IMR-90 (cell line): Measurements from ENCODE around the gene CSE1L. TPM values are rescaled to one million over a fixed set of nuclear protein-coding genes. Genes with fewer than 3 reads are reported as not detected.

Experiments used
- ATAC-seq: fragments of 200-7000 bp; cut with Tn5 transposase; 2 replicates; pipeline ENCODE4 v1.9.1; 2020; ENCODE audit warnings: low read depth, mild to moderate bottlenecking, moderate library complexity
- BruUV-seq: library from RNA; stranded (reverse); fragments of 400-500 nt; replicated peaks from 2 replicates; lab custom pipeline; 2021; lab: Mats Ljungman, UMichigan
- CTCF ChIA-PET: fragments of 300-600 bp; formaldehyde crosslinking; extraction: SDS; loops from one replicate; lab custom pipeline; 2021; ENCODE audit warnings: antibody characterized with exemption; lab: Yijun Ruan, JAX
- POLR2A ChIA-PET: fragments of 300-600 bp; sonication (Branson Sonifier 250); formaldehyde crosslinking; loops from one replicate; lab custom pipeline; 2022; ENCODE audit warnings: antibody characterized with exemption; ENCODE audit not compliant: unreplicated experiment; lab: Charles Lee
- DNase-seq: peaks from one replicate; pipeline ENCODE4 v3.0.0; 2013
- H2AFZ ChIP-seq: replicated peaks from 2 replicates; pipeline ENCODE3; 2013; ENCODE audit warnings: low read length, mild to moderate bottlenecking; ENCODE audit not compliant: poor library complexity
- H2AK5ac ChIP-seq: 2 replicates; pipeline ENCODE4 v1.6.1; 2013; ENCODE audit warnings: low read depth, low read length, inconsistent platforms
- H2AK9ac ChIP-seq: replicated peaks from 2 replicates; pipeline ENCODE3; 2013; ENCODE audit warnings: mild to moderate bottlenecking, low read depth, low read length, moderate library complexity; ENCODE audit not compliant: poor library complexity
- H2BK120ac ChIP-seq: 2 replicates; pipeline ENCODE4 v1.6.1; 2013; ENCODE audit warnings: low read depth, low read length, inconsistent platforms
- H2BK15ac ChIP-seq: 3 replicates; pipeline ENCODE4 v1.6.1; 2013; ENCODE audit warnings: low read depth, low read length, inconsistent platforms
- H2BK20ac ChIP-seq: 2 replicates; pipeline ENCODE4 v1.6.1; 2013; ENCODE audit warnings: low read depth, mild to moderate bottlenecking, inconsistent platforms, low read length, moderate library complexity
- H2BK5ac ChIP-seq: 2 replicates; pipeline ENCODE4 v1.6.1; 2013; ENCODE audit warnings: mild to moderate bottlenecking, low read depth, low read length, inconsistent platforms; ENCODE audit not compliant: poor library complexity, severe bottlenecking
- H3K14ac ChIP-seq: replicated peaks from 2 replicates; pipeline ENCODE4 v1.6.1; 2013; ENCODE audit warnings: low read depth, low read length, inconsistent platforms
- H3K18ac ChIP-seq: 2 replicates; pipeline ENCODE4 v1.6.1; 2013; ENCODE audit warnings: low read depth, low read length, control low read depth
- H3K23ac ChIP-seq: 2 replicates; pipeline ENCODE4 v1.6.1; 2013; ENCODE audit warnings: low read depth, low read length, inconsistent platforms
- H3K27ac ChIP-seq: 2 replicates; pipeline ENCODE4 v1.5.1; 2013; ENCODE audit warnings: mild to moderate bottlenecking, control low read depth, low read length; ENCODE audit not compliant: insufficient read depth
- H3K27me3 ChIP-seq: 2 replicates; pipeline ENCODE4 v1.6.1; 2013; ENCODE audit warnings: low read length; ENCODE audit not compliant: control insufficient read depth, insufficient read depth
- H3K36me3 ChIP-seq: 2 replicates; pipeline ENCODE4 v1.6.1; 2013; ENCODE audit warnings: low read length, mixed read lengths; ENCODE audit not compliant: control insufficient read depth, insufficient read depth
- H3K4ac ChIP-seq: 2 replicates; pipeline ENCODE4 v1.6.1; 2013; ENCODE audit warnings: low read depth, low read length, inconsistent platforms
- H3K4me1 ChIP-seq: 2 replicates; pipeline ENCODE4 v1.6.1; 2013; ENCODE audit warnings: low read length, mixed read lengths; ENCODE audit not compliant: control insufficient read depth, insufficient read depth
- H3K4me2 ChIP-seq: 2 replicates; pipeline ENCODE4 v1.6.1; 2013; ENCODE audit warnings: low read depth, mild to moderate bottlenecking, control low read depth, low read length, moderate library complexity
- H3K4me3 ChIP-seq: 2 replicates; pipeline ENCODE4 v1.5.1; 2013; ENCODE audit warnings: low read depth, mild to moderate bottlenecking, control low read depth, low read length, moderate library complexity; ENCODE audit not compliant: insufficient read depth
- H3K56ac ChIP-seq: 2 replicates; pipeline ENCODE4 v1.6.1; 2013; ENCODE audit warnings: low read length, inconsistent platforms; ENCODE audit not compliant: insufficient read depth; ENCODE audit errors: extremely low read depth
- H3K79me1 ChIP-seq, 2 experiments: 2 replicates each; pipeline ENCODE4 v1.6.1; 2013; ENCODE audit warnings: low read length in 2 of 2, inconsistent platforms in 1 of 2, low read depth in 1 of 2
- H3K9ac ChIP-seq: 2 replicates; pipeline ENCODE4 v1.6.1; 2013; ENCODE audit warnings: low read depth, low read length, control low read depth
- H3K9me1 ChIP-seq: 2 replicates; pipeline ENCODE4 v1.6.1; 2013; ENCODE audit warnings: low read length, inconsistent platforms; ENCODE audit not compliant: insufficient read depth
- H3K9me3 ChIP-seq: 2 replicates; pipeline ENCODE4 v1.6.1; 2013; ENCODE audit warnings: low read length; ENCODE audit not compliant: control insufficient read depth, insufficient read depth
- H4K20me1 ChIP-seq: 2 replicates; pipeline ENCODE4 v1.6.1; 2013; ENCODE audit warnings: low read length, inconsistent platforms; ENCODE audit not compliant: insufficient read depth
- H4K5ac ChIP-seq: 2 replicates; pipeline ENCODE4 v1.6.1; 2013; ENCODE audit warnings: mild to moderate bottlenecking, low read depth, low read length, control low read depth
- H4K8ac ChIP-seq, 2 experiments: 2 replicates each; pipeline ENCODE4 v1.6.1; 2013; ENCODE audit warnings: low read depth in 2 of 2, low read length in 2 of 2, control low read depth in 1 of 2, inconsistent platforms in 1 of 2
- H4K91ac ChIP-seq: 2 replicates; pipeline ENCODE4 v1.6.1; 2013; ENCODE audit warnings: low read depth, low read length, inconsistent platforms; ENCODE audit not compliant: insufficient read depth
- CHD1 ChIP-seq: IDR thresholded peaks from 2 replicates; pipeline ENCODE4 v1.6.1; 2012; ENCODE audit warnings: low read depth, low read length, improper control_type of control experiment
- MAZ ChIP-seq: IDR thresholded peaks from 2 replicates; pipeline ENCODE4 v1.6.1; 2012; ENCODE audit warnings: low read depth, mild to moderate bottlenecking, low read length, improper control_type of control experiment, moderate library complexity, borderline replicate concordance
- MXI1 ChIP-seq: IDR thresholded peaks from 2 replicates; pipeline ENCODE4 v1.6.1; 2012; ENCODE audit warnings: low read depth, mild to moderate bottlenecking, low read length, moderate library complexity, borderline replicate concordance
- POLR2A ChIP-seq: IDR thresholded peaks from 2 replicates; pipeline ENCODE4 v1.6.1; 2012; ENCODE audit warnings: mild to moderate bottlenecking, low read depth, low read length
- RFX5 ChIP-seq: IDR thresholded peaks from 2 replicates; pipeline ENCODE4 v1.8.0; 2012; ENCODE audit warnings: low read depth, mild to moderate bottlenecking, low read length, moderate library complexity
- WGBS, 2 experiments: methylation state at CpG; one replicate each; pipeline versions ENCODE4 v1.1.5 to v1.1.7; 2013; ENCODE audit warnings: missing lambda C conversion rate in 2 of 2; ENCODE audit not compliant: insufficient read length in 1 of 2; ENCODE audit errors: extremely low coverage in 2 of 2; 5-methylcytosine and 5-hydroxymethylcytosine counted together
- dilution Hi-C: fragments of 300-500 bp; cut with HindIII; formaldehyde crosslinking; loops from one replicate; pipeline ENCODE4 v1.14.3; 2018; ENCODE audit warnings: low sequenced_read_pairs; ENCODE audit not compliant: unreplicated experiment
- in situ Hi-C: fragments of 300-500 bp; cut with MboI; formaldehyde crosslinking; loops from 3 replicates; pipeline ENCODE4 v1.14.3; 2019; ENCODE audit warnings: low sequenced_read_pairs, inconsistent platforms, mixed read lengths
- intact Hi-C: fragments of 100-400 bp; cut with micrococcal nuclease; formaldehyde crosslinking; loops from 2 replicates; pipeline ENCODE4 v1.10.0; 2022
- polyA plus RNA-seq, 3 experiments: library from polyadenylated mRNA; depleted of rRNA; stranded (reverse); fragments of >200 nt; gene quantifications; 2 replicates each; pipeline ENCODE4 v1.2.3, GENCODE V29; 2012; ENCODE audit warnings: low replicate concordance in 1 of 3
- total RNA-seq: library from RNA; depleted of rRNA; stranded (reverse); fragments of >200 nt; gene quantifications from 2 replicates; pipeline ENCODE4 v1.2.3, GENCODE V29; 2012
- TF ChIP-seq, protein P1 (sequence below): fragments of 150-350 bp; IDR thresholded peaks from 2 replicates; pipeline ENCODE4 v1.6.1; 2017; ENCODE audit warnings: mild to moderate bottlenecking, antibody characterized with exemption, low read length, low read depth
- TF ChIP-seq, protein P2 (sequence below): fragments of 150-350 bp; IDR thresholded peaks from 2 replicates; pipeline ENCODE4 v1.6.1; 2016; ENCODE audit warnings: low read depth, mild to moderate bottlenecking, low read length, moderate library complexity, borderline replicate concordance

Gene CSE1L
- total and polyA plus RNA-seq, 2 of the 4 experiments (the other 2 are of a cell fraction) = 34.3 to 81.7 TPM

DNA sequence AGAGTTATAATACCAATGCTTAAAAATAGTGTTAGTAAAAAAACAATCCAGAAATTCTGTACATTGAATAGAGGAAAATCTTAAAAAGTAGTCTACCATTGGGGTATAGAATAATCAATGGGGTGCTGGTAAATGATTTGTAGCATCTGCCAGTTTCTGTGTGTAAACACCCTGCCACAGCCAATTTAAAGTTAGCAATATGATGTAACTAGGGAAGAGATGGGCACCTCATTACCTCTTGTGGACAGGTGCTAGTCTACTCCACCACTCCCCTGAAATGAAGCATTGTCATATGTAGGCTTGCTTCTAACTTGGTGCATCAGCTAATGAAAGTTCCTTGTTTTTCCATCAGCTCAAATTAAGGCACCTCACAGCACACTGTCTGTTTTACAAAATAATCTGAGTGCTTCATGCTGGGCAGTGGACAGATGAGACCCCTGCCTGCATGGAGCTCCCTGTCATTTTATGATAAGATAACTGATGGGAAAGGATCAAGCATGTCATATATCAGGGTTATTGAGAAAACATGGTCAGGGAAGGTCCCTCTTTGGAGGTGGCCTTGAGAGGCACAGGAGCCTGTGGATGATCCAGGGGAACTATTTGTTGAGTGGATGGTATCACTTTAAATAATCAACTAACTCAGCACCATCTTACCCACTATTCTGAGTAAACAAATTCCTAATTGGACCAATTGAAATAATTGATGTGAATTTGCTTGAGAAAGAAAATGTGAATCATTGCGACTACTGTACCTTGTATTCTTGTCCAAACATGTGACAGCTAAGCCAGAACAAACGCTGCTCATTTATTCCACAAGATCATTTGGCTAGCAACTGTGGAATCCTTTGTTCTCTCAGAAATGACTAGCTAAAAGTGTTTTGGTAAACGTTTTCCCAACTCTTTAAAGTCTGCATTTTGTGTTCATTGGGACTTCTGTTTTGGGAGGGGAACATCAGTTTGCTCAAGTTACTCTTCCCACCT, 45.9 kb upstream of the CSE1L start (continued):
- TF ChIP-seq, protein P1, sequence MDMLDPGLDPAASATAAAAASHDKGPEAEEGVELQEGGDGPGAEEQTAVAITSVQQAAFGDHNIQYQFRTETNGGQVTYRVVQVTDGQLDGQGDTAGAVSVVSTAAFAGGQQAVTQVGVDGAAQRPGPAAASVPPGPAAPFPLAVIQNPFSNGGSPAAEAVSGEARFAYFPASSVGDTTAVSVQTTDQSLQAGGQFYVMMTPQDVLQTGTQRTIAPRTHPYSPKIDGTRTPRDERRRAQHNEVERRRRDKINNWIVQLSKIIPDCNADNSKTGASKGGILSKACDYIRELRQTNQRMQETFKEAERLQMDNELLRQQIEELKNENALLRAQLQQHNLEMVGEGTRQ = no peak

DNA sequence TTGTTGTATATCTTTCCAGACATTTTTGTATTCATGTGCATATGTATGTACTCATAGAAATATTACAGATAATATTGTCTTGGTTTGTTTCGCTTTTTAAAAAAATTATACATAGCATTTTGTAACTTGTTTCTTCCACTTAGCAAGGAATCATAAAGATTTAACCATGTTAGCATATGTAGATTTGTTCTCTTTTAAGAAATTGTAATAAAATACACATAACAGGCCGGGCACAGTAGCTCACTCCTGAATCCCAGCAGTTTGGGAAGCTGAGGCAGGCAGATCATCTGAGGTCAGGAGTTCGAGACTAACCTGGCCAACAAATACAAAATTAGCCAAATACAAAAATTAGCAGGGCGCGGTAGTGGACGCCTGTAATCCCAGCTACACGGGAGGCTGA, 44.4 kb upstream of the CSE1L start:
- H4K20me1 ChIP-seq = no peaks in the 10 kb centered on the region
- no peak overlapping the region for H3K14ac ChIP-seq
- no peak overlapping the region for H2AK5ac ChIP-seq
- H2BK15ac ChIP-seq = no peak overlapping the region
- no peak overlapping the region for H3K9ac ChIP-seq
- DNase-seq (no peak), ATAC-seq (no peak)
- H2AFZ ChIP-seq = no peak overlapping the region
- H3K9me3 ChIP-seq = no peaks in the 10 kb centered on the region
- no peak overlapping the region for H3K23ac ChIP-seq
- H2AK9ac ChIP-seq = no peak overlapping the region
- dilution Hi-C loops (no loop called here), in situ Hi-C loops (no loop called here), intact Hi-C loops (no loop called here)
- BruUV-seq = no TSS peak
- peaks cover 39% of the 10 kb centered on the region for H3K36me3 ChIP-seq
- H3K79me1 ChIP-seq = no peaks in the 10 kb centered on the region
- no peak overlapping the region for H4K5ac ChIP-seq
- no peak overlapping the region for H3K4me3 ChIP-seq
- H3K4me1 ChIP-seq = no peaks in the 10 kb centered on the region
- no peak overlapping the region for H2BK120ac ChIP-seq
- H2BK5ac ChIP-seq = no peak overlapping the region
- no peak overlapping the region for H3K4me2 ChIP-seq
- H3K27me3 ChIP-seq = no peaks in the 10 kb centered on the region
- H3K56ac ChIP-seq = no peak overlapping the region
- H3K9me1 ChIP-seq = no peaks in the 10 kb centered on the region
- H3K4ac ChIP-seq = no peak overlapping the region
- no peak overlapping the region for H4K8ac ChIP-seq
- no peak overlapping the region for H4K91ac ChIP-seq
- TF ChIP-seq RFX5 (no peak), MXI1 (no peak), POLR2A (no peak), CHD1 (no peak), MAZ (no peak)
- TF ChIP-seq, protein P2, sequence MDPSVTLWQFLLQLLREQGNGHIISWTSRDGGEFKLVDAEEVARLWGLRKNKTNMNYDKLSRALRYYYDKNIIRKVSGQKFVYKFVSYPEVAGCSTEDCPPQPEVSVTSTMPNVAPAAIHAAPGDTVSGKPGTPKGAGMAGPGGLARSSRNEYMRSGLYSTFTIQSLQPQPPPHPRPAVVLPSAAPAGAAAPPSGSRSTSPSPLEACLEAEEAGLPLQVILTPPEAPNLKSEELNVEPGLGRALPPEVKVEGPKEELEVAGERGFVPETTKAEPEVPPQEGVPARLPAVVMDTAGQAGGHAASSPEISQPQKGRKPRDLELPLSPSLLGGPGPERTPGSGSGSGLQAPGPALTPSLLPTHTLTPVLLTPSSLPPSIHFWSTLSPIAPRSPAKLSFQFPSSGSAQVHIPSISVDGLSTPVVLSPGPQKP = no peak
- ChIA-PET CTCF (interaction anchor here (1.0 kb wide), 1 partner anchor 9 kb away, joined by 3 read pairs; no protein-coding TSS in a partner anchor), POLR2A (interaction anchor here (0.5 kb wide), 1 partner anchor 63 kb away, joined by 7 read pairs; no protein-coding TSS in a partner anchor)
- no peak overlapping the region for H2BK20ac ChIP-seq
- no peak overlapping the region for H3K18ac ChIP-seq
- no CpG with 5 or more reads among the region's 7 CpGs for WGBS, 2 experiments
- H3K27ac ChIP-seq = no peak overlapping the region
